Glomerular visceral epithelial cell (primary cell): ENCODE measurements around the gene TYR.
"Not testable (repeated sequence)": the region's sequence is repeated elsewhere in the genome, so short reads cannot be mapped to it uniquely, and the experiment has no call there.

Source experiments
- DNase-seq: peaks from one replicate; pipeline ENCODE4 v3.0.0-alpha.2; 2016; ENCODE audit errors: extremely low spot score

TYR gene

GRCh38 chr11:89272540-89273088 lies 94.9 kb downstream of the TYR start:
- DNase-seq: not testable (repeated sequence)

DNA sequence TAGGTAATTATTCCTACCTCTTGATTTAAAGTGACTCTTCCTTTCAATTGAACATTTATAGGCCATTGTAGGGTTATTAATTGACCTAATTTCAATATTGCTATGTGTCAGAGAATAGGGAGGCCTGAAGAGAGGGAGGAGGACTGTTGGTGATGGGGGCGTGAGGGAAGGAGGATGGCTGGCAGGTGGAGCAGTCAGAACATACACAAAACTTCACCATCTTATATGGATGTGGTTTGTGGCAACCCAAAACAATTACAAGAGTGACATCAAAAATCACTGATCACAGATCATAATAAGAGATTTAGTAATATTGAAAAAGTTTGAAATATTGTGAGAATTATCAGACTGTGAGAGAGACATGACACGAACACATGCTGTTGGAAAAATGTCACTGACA lies 95.5 kb downstream of the TYR start:
- DNase-seq: not testable (repeated sequence)

DNA sequence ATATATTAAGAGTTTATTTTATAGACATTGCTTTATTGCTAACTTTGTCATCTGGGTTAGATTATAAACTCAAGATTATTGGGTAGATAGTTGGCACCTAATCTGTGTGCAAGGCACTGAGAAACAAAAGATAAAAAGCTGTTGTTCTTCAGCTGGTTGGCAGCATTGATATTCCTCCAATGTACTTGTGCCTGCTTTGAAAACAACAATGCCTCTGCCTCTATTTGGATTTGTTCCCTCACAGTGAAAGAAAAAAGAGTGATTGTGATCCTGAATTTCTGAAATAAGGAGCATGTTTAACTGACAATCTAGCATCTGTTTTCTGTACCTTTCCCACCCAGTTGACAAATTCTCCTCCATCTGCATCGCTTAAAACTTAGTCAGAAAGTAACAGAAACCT lies 98.3 kb downstream of the TYR start:
- DNase-seq: no peak

DNA sequence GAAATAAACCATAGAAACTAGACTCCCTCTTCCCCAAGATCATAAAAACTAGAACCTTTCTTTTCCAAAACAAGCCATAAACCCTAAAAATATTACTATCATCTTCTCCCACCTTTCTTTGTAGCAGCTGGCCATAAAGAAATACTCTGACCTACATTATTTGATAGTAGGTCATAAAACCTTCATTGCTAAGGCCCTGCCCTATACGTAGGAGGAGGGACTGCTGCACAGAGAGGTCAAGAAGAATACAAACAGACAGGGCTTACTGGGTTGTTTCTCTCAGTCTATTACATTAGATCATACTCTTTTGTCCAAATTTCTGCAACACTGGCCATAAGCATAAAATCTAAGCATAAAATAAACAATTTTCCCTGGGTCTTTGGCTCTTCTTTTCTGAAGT lies 101.5 kb downstream of the TYR start:
- DNase-seq: no peak

GRCh38 chr11:89281032-89281677 lies 103.5 kb downstream of the TYR start:
- DNase-seq: not testable (repeated sequence)

GRCh38 chr11:89286601-89287000 lies 108.9 kb downstream of the TYR start:
- DNase-seq: not testable (repeated sequence)

GRCh38 chr11:89288004-89288403 lies 110.3 kb downstream of the TYR start:
- DNase-seq: not testable (repeated sequence)

DNA sequence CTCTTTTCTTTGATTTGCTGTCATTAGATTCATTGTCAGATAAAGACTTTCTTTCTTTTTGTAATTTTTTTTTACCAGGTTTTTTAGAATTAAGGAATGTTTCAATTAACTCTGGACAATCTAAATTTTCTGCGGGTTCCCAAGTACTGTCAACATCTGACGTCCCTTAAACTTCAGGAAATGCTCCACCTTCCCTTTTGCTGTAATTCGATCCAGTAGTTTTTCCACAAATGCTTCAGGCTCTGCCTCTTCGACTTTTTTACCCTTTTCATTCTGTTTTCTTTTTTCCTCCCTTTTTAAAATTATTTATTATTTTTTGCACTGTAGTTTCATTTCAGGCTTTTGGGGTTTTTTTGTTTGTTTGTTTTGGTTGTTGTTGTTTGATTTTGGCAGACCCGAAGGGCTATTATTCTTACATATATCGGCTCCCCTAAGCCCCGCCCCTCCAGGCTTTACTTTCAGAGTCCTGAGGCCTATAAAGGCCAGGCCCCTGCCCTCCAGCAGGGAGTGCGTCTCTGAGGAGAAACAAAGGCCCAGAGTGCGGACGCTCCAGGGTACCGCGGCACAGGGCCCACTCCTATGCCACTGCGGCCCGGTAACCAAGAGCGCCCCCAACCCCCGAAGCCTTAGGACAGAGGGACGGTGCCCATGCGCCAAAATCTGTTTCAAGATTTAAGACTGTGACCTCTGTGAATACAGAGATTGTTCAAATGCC lies 116.4 kb downstream of the TYR start:
- no peak for DNase-seq

- DNase-seq: not testable (repeated sequence)
Observed at GRCh38 chr11:89295023-89295422, 117.3 kb downstream of the TYR start.

GRCh38 chr11:89303029-89303428 lies 125.4 kb downstream of the TYR start:
- not testable (repeated sequence) for DNase-seq

GRCh38 chr11:89308272-89308671 lies 130.6 kb downstream of the TYR start:
- DNase-seq: not testable (repeated sequence)

GRCh38 chr11:89309321-89309985 lies 131.8 kb downstream of the TYR start:
- not testable (repeated sequence) for DNase-seq

- DNase-seq: not testable (repeated sequence)
Observed at GRCh38 chr11:89310607-89311006, 132.9 kb downstream of the TYR start.

DNA sequence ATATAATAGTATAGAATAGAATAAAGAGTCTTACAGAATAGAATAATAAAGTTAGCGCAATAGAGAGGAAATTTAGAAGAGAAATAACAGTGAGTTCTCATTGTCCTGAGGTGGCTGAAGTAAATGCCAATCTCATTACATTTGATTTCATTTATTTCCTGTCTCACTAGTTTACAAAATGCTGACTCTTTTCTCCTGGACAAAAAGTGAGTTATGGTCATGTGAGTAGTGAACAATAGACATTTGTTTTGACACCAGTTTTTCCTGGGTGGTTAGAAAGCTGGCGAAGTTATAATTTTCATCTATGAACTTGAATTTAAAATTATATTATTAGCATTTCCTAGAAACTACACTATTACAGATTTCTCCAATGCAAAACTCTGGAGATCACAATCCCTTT lies 143.7 kb downstream of the TYR start:
- no peak for DNase-seq

DNA sequence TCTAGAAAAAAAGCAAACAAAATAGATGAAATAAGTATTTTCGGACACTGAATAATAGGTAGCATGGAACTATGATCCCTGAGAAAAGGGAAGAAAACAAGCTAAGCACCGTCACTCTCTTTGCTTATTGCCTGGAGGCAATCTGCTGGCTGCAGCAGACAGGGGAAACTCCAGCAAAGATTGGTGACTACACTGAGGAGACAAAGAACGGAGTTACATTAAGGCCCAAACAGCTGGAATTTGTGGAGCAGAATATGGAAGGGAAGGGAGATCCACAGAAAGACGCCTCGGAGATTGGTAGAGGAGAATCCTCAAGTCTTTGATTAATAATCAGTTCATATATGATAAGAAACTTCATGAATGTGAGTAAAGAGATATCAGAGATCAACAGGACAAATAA lies 150.2 kb downstream of the TYR start:
- DNase-seq: no peak

GRCh38 chr11:89331940-89332339 lies 154.3 kb downstream of the TYR start:
- not testable (repeated sequence) for DNase-seq

DNA sequence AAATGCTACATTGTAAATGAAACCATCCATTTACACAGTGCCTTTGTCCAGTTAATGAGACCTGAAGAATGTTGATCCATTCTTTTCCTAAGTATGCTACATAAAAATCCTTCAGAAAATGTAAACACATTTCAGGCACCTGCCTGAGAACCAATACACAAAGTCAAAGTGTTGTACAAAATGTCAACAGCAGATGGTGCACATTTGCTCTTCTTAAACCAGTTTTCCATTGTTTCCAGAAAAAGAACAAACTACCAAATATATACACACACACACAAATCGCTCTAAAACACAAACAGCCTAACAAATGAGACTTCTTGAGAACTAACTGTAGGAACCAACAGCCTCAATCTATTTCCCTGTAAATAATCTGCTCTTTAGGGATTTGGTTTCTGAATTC lies 156.0 kb downstream of the TYR start:
- DNase-seq: peak; percentile 9

DNA sequence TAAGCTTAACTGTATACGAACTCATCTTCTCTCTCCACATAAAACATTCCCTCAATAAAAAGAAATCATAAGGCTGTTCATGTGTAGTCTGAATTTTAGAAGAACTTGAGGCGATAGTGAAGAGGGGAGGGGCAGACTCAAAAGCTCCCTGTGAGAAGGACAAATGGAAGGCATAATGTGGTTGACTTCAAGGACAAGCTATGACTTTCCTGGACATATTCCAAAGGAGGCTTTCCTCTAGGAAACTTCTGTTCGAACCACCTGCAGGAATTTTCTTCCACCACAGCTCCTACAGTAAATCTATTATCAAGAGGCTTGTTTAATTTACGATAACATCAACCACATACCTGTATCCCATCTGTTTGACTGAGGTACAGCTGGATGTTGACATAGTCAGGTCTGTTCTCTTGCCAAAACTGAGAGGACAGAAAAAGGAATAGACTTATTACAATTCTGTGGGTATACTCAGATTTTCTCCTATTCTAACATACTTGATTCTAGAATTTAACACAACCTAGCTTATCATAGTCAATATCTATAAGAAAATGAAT lies 159.5 kb downstream of the TYR start:
- not testable (repeated sequence) for DNase-seq

GRCh38 chr11:89338073-89338472 lies 160.4 kb downstream of the TYR start:
- DNase-seq: not testable (repeated sequence)

DNA sequence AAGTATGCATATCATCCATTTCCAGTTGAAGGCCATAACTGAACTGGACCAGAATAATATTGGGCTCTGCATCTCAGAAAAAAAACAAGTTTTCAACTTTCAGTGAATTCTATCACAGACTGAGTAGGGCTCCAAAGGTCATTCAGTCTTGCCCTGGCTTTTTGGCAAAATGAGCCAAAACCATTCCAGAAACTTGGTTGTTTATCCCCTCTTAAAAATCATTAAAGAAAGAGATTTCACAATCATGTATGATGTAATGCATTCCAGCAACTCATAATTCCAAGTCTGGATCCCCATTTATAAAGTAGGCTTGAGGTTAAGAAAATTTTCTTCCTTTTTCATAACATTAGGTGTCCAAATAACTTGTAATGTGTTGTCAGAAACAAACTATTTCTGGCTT lies 162.8 kb downstream of the TYR start:
- DNase-seq: peak; percentile 12

- not testable (repeated sequence) for DNase-seq
Observed at GRCh38 chr11:89342880-89343572, 165.4 kb downstream of the TYR start.
